ENCODE data around the gene FOXR1.

Gene FOXR1

GRCh38 chr11:119028346-119029068 is 56.9 kb downstream of the FOXR1 start:
- DNase-seq = no peak

GRCh38 chr11:119029069-119029339 is 57.4 kb downstream of the FOXR1 start:
- DNase-seq = no peak

DNA sequence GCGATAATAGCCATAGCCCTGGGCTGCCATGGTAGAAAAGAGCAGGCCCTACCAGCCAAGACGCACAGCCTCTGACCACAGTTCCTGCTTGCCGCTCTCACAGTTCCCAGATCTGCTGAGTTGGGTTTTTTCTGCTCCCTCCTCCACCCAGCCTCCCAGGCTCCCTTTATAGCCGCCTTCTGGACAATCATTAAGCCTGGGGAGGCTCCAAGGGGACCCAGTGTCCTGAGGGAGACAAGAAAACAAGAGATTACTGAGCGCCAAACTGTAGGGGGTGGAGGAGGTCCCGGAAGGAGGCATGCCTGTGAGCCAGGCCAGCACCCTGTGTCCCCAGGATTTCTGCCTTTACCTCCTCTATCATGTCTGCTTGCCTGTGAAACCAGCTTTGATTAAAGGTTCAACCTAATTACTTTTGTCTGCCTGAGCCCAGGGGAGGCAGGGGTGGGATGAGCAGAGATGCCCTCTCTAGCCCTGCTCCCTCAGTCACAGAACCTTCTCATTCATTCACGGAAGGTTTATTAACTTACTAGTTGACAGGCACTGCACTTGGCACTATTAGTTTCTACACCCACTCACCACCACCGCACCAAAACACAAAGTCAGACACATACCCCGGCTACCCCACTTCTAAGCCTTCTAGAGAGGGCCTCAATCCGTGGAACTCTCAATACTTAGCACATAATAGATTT is 57.9 kb downstream of the FOXR1 start:
- no peak for DNase-seq

- no peak for DNase-seq
These were observed 58.4 kb downstream of the FOXR1 start for GRCh38 chr11:119030029-119030328.

- peak; percentile 64 for DNase-seq
These were observed 58.9 kb downstream of the FOXR1 start, which contains the start of gene SLC37A4 for GRCh38 chr11:119030329-119031047. TSS of gene SLC37A4 (minus strand) at chr11:119030877.

All from NCI-H1694 (cell line).